GM10266 (cell line): ENCODE measurements around the gene ASCL5.

Experiments
- DNase-seq: peaks from one replicate; pipeline ENCODE4 v3.0.0; 2012; ENCODE audit errors: extremely low spot score
- CTCF ChIP-seq: IDR thresholded peaks from 2 replicates; pipeline ENCODE4 v1.5.1; 2012; ENCODE audit warnings: mild to moderate bottlenecking, low read depth; ENCODE audit not compliant: control insufficient read depth, insufficient read depth; ENCODE audit errors: missing control alignments

The ASCL5 gene

GRCh38 chr1:201126832-201127754 is at the start of gene ASCL5:
Gene ASCL5 (minus strand): TSS chr1:201127184. CDS start chr1:201115372, 11,812 bp downstream.
- TF ChIP-seq CTCF = no peak
- DNase-seq = no peak

GRCh38 chr1:201175820-201176500 is 49.0 kb upstream of the ASCL5 start:
- DNase-seq = no peak
- no peak for TF ChIP-seq CTCF

GRCh38 chr1:201173736-201174135 is 46.8 kb upstream of the ASCL5 start:
- TF ChIP-seq CTCF = no peak
- DNase-seq = no peak

GRCh38 chr1:201172999-201173610 is 46.1 kb upstream of the ASCL5 start:
- DNase-seq = no peak
- TF ChIP-seq CTCF = no peak

- TF ChIP-seq CTCF = no peak
- no peak for DNase-seq
Measured at GRCh38 chr1:201172326-201172725, 45.3 kb upstream of the ASCL5 start.

GRCh38 chr1:201171063-201172036 is 44.4 kb upstream of the ASCL5 start:
- peak; percentile 38 for TF ChIP-seq CTCF
- DNase-seq = peak; percentile 75
